ENCODE results near the gene FOXO3. TPM values are rescaled to one million over a fixed set of nuclear protein-coding genes. Genes with fewer than 3 reads are reported as not detected.

Gene FOXO3
- total RNA-seq, 2 donors from 2014 or later = 33.4 to 61.7 TPM

- Histone ChIP-seq H3K27me3 (no peaks in the 10 kb centered on the region), H3K9me3 (no peaks in the 10 kb centered on the region), H3K27ac (no peak overlapping the region), H3K9ac (ENCODE audit: low read depth in 2 of 2, low read length in 2 of 2) (no peak overlapping the region), H3K36me3 (no peaks in the 10 kb centered on the region), H3K4me1 (no peaks in the 10 kb centered on the region), H3K4me3 (no peak overlapping the region)
- DNase-seq = no peak
- intact Hi-C loops (cut with DNase I) = no loop called here
- TF ChIP-seq, protein P1, sequence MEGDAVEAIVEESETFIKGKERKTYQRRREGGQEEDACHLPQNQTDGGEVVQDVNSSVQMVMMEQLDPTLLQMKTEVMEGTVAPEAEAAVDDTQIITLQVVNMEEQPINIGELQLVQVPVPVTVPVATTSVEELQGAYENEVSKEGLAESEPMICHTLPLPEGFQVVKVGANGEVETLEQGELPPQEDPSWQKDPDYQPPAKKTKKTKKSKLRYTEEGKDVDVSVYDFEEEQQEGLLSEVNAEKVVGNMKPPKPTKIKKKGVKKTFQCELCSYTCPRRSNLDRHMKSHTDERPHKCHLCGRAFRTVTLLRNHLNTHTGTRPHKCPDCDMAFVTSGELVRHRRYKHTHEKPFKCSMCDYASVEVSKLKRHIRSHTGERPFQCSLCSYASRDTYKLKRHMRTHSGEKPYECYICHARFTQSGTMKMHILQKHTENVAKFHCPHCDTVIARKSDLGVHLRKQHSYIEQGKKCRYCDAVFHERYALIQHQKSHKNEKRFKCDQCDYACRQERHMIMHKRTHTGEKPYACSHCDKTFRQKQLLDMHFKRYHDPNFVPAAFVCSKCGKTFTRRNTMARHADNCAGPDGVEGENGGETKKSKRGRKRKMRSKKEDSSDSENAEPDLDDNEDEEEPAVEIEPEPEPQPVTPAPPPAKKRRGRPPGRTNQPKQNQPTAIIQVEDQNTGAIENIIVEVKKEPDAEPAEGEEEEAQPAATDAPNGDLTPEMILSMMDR (IDR thresholded peaks at IDR 0.05) = no peak
Measured at GRCh38 chr6:108570517-108570916, 9.8 kb downstream of the FOXO3 start.

DNA sequence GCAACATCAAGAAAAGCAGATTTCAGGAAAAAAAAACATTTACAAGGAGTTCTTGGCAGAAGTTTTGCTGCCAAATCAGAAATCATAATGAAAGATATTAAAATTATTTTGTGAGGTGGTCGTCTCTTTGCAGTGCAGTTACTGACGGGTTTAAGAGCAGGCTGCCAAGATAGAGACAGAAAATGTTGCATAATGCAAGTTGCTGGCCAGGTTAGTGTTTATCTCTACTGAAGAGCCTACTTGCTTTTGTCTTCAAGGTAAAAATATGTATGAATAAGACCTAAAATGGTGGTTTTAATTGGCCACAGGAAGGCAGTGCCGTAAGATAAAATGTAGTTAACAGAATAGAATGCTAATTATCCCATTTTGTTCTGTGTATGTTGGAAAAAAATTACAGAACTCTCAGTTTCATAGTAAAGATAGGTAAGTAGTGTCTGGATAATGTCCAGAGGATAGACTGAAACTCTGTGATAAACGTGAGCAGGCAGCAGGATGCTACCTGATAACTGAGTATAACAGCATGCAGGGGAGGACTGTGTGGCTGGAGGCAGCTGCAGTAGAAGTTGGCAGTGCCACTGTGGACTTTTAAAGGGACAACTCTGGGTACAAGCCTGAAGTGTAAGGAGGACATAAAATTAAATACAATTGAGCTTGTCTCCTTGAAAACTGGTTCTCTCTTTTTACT lies 13.9 kb downstream of the FOXO3 start:
- Histone ChIP-seq H3K27ac (no peak overlapping the region), H3K4me3 (no peak overlapping the region), H3K9ac (ENCODE audit: low read depth in 2 of 2, low read length in 2 of 2) (no peak overlapping the region), H3K9me3 (no peaks in the 10 kb centered on the region), H3K36me3 (no peaks in the 10 kb centered on the region), H3K27me3 (no peaks in the 10 kb centered on the region), H3K4me1 (no peaks in the 10 kb centered on the region)
- TF ChIP-seq, protein P1 (IDR thresholded peaks at IDR 0.05) = no peak
- intact Hi-C loops (cut with DNase I) = no loop called here
- no peak for DNase-seq

- TF ChIP-seq, protein P1 (IDR thresholded peaks at IDR 0.05) = no peak
- Histone ChIP-seq H3K27ac (no peak overlapping the region), H3K4me3 (no peak overlapping the region), H3K27me3 (no peaks in the 10 kb centered on the region), H3K4me1 (no peaks in the 10 kb centered on the region), H3K9me3 (no peaks in the 10 kb centered on the region), H3K9ac (ENCODE audit: low read depth in 2 of 2, low read length in 2 of 2) (no peak overlapping the region), H3K36me3 (no peaks in the 10 kb centered on the region)
- no peak for DNase-seq
- intact Hi-C loops (cut with DNase I) = no loop called here
Measured at GRCh38 chr6:108575905-108576494, 15.3 kb downstream of the FOXO3 start.

GRCh38 chr6:108576709-108577108 lies 16.0 kb downstream of the FOXO3 start:
- no peak overlapping the region for H3K9ac ChIP-seq (ENCODE audit: low read depth in 2 of 2, low read length in 2 of 2)
- TF ChIP-seq, protein P1 (IDR thresholded peaks at IDR 0.05) = no peak
- DNase-seq = no peak
- no peaks in the 10 kb centered on the region for H3K9me3 ChIP-seq
- no peak overlapping the region for H3K4me3 ChIP-seq
- no peaks in the 10 kb centered on the region for H3K36me3 ChIP-seq
- no peak overlapping the region for H3K27ac ChIP-seq
- H3K4me1 ChIP-seq = no peaks in the 10 kb centered on the region
- intact Hi-C loops (cut with DNase I) = no loop called here
- no peaks in the 10 kb centered on the region for H3K27me3 ChIP-seq

- TF ChIP-seq, protein P1 (IDR thresholded peaks at IDR 0.05) = no peak
- intact Hi-C loops (cut with DNase I) = no loop called here
- Histone ChIP-seq H3K9me3 (no peaks in the 10 kb centered on the region), H3K4me1 (no peaks in the 10 kb centered on the region), H3K36me3 (no peaks in the 10 kb centered on the region), H3K4me3 (no peak overlapping the region), H3K9ac (ENCODE audit: low read depth in 2 of 2, low read length in 2 of 2) (no peak overlapping the region), H3K27me3 (no peaks in the 10 kb centered on the region), H3K27ac (no peak overlapping the region)
- DNase-seq = no peak
Measured at GRCh38 chr6:108578166-108578565, 17.4 kb downstream of the FOXO3 start.
